Effector CD4-positive, alpha-beta T cell (primary cell): ENCODE results near the gene INSR.
A peak's percentile ranks its signal among the peaks of the same experiment; 100 is the strongest.

ENCODE experiments used
- DNase-seq: peaks from one replicate; pipeline ENCODE4 v3.0.0-alpha.2; 2020

INSR gene

GRCh38 chr19:7132054-7132453 is 162.2 kb downstream of the INSR start:
- no peak for DNase-seq

DNA sequence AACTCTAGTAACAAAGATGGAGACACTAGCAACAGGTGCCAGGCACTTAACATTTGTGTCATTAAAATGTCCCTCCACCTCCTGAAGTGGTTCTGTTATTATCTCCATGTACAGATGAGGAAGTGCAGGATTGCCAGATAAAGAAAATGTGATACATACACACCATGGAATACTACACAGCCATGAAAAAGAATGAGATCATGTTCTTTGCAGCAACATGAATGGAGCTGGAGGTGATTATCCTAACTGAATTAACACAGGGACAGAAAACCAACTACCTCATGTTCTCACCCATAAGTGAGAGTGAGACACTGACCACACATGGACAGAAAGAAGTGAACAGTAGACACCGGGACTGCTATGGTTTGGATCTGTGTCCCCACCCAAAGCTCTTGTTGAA is 164.2 kb downstream of the INSR start:
- DNase-seq = no peak

DNA sequence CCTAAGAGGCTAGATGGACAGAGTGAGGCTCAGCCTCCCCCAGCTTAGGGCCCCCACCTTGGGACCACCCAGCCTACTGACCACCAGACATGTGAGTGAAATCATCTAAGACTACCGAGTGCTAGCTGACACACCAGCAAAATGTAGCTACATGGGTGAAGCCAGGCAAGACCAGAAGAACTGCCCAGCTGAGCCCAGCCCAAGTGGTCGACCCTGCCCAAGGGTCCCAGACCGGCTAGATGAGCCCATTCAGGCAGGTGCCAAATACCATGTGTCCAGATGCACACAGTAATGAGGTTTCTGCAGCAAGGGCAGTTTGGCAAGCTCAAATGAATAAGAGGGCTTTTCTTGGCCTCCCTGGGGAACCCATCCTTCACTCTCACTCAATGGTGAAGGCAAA is 168.1 kb downstream of the INSR start:
- no peak for DNase-seq

DNA sequence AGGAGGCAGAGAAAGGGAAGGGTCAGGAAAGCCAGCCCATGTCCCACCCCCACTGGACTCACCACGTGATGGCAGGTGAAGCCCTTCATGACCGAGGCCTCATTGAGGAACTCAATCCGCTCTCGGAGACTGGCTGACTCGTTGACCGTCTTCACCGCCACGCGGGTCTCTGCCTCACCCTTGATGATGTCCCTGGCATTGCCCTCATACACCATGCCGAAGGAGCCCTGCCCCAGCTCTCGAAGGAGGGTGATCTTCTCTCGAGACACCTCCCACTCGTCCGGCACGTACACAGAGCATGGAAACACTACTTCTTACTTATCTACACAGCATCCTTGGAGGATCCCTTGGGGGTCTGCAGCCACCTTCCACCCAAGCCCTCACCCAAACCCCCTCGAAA is 169.0 kb downstream of the INSR start:
- no peak for DNase-seq

- no peak for DNase-seq
Observed at GRCh38 chr19:7124782-7125181, 169.4 kb downstream of the INSR start.

DNA sequence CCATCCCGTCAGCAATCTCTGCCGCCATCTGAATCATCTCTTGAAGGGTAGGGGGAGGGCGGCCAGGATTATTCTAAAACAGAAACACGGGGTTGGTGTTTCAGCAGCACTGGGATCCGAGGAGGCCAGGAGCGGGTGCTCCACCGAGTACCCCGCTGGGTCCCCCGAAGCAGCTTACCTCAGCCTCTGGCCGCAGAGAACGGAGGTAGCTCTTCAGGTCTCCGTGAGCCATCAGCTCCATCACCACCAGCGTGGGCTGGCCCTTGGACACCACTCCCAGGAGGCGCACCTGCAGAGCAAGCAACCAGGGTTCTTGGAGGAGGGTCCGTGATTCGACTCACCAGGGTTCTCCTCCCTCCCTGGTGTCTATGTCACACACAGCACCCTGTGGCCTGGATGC is 171.5 kb downstream of the INSR start:
- DNase-seq = no peak

GRCh38 chr19:7120499-7120898 is 173.7 kb downstream of the INSR start:
- DNase-seq = no peak

- no peak for DNase-seq
Observed at GRCh38 chr19:7119582-7119981, 174.6 kb downstream of the INSR start.

- no peak for DNase-seq
Observed at GRCh38 chr19:7117248-7117647, 177.0 kb downstream of the INSR start.

GRCh38 chr19:7115721-7116120 is 178.5 kb downstream of the INSR start:
- no peak for DNase-seq

- no peak for DNase-seq
Observed at GRCh38 chr19:7113233-7113632, 181.0 kb downstream of the INSR start.

GRCh38 chr19:7112675-7113074 is 181.5 kb downstream of the INSR start:
- no peak for DNase-seq

DNA sequence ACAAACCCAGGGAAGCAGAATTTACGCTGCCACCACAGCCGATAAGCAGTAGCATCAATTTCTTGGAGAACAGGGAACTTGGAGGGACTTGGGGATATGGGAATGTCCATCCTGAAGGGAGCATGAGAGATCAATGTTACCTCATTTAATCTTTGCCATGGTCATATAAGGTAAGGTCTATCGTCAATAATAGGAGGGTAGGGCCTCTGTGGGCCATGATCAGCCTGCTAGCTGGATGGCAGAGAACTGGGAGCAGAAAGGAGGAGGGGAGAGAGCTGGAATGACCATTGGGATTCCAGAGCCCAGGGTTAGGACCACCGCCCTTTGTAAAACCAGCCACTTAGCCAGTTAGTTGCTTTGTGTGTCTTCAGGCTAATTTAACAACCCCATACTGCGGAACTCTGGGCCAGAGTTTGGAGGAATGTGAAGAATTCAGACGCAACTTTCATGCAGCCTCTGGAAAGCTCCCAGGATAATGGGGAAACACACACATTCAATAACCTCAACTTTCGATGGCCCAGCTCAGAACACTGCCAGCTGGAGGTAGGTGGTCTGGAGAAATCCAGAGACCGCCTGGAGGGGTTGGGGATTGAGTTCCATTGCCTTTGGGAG is 184.4 kb downstream of the INSR start:
- DNase-seq = no peak

- DNase-seq = no peak
Observed at GRCh38 chr19:7106711-7107657, 187.2 kb downstream of the INSR start.

DNA sequence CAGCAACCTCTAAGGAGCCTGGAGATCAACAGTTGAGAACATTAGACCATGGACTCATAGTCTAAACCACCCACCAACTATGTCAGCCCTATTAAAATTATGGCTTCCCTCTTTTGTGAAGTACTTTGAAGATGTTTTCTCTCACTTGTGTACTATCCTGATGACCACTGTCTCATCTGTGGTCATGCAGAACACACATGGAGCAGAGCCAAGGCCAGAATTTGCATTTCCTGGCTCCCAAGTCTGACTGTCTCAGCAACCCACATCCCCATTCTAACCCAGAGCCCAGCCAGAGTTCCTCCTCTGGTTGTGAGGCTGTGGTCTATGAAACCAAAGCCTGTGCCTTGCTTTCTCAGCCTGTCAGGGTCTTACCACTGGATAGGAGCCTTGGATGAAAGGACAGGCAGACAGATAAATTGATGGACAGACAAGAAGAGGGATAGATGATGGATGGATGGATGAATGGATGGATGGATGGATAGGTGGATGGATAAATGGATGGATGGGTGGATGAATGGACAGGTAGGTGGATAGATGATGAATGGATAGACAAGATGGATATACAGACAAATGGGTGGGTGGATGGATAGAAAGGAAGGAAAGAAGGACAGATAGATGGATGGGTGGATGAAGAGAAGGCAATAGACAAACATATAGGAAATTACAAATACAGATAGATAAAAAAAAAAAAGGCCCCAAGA is 189.3 kb downstream of the INSR start:
- DNase-seq = no peak

DNA sequence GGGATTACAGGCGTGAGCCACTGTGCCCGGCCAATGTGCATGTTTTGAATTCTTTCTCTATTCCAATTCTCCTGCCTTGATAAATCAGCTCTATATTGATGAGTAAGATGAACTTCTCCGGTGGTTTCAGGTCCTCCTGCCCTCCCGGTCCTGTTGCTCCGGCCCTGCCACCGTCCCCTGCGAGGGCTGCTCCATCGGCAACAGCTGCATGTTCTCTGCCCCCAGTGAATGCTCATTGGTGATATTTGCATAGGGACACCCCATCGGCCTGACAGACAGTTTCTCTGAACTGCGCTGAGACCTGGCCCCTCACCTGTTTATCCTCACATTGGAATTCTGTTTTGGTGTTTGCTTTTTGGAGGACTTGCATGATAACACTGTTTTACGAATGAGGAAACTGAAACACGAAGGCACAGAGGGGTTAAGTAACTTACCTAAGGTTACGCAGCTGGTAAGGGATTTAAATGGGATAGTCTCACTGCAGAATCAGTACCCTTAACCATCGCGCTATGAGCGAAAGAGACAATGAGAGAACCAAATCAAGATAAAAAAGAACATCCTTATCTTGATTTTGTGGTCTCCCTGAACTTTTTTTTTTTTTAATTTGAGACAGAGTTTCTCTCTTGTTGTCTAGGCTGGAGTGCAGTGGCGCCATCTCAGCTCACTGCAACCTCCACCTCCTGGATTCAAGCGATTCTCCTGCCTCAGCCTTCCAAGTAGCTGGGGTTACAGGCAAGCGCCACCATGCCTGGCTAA is 192.5 kb downstream of the INSR start:
- no peak for DNase-seq

- DNase-seq = no peak
Observed at GRCh38 chr19:7099597-7099921, 194.7 kb downstream of the INSR start.

DNA sequence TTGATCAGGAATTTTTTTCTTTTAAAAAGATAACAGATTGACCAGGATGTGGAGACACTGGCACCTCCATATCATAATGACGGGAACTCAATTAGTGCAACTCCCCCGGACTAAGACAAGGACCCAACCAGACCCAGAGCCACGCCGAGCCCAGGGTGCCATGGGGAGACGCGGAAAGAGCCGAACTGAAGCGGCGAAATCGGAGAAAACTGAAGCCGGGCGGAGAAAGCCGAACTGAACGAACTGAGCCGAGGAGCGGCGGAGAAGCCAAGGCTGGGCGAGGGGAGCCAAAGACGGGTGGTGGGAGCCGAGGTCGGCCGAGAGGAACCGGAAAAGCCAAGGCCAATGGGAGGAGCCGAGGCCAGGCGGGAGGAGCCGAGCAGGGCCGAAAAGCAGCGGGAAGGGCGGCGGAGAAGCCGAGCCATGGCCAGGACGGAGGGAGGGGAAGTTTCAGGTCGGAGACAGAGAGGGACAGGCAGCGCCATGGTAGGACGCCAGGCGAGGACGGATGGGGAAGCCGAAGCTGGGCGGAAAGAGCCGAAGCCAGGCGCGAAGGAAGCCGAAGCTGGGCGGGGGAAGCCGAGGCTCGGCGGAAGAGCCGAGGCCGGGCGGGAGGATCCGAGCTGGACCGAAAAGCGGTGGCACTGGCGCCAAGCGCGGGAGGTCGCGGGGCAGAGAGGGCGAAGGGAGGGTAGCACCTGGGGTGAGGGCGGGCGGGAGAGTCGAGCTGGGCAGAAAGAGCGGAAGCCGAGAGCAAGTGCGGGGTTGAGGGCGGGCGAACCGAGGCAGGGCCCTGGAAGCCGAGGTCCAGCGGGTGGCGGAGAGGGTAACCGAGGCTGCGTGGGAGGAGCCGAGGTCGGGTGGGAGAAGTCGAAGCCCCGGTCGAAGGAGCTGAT is 195.3 kb downstream of the INSR start:
- DNase-seq = peak; percentile 82

DNA sequence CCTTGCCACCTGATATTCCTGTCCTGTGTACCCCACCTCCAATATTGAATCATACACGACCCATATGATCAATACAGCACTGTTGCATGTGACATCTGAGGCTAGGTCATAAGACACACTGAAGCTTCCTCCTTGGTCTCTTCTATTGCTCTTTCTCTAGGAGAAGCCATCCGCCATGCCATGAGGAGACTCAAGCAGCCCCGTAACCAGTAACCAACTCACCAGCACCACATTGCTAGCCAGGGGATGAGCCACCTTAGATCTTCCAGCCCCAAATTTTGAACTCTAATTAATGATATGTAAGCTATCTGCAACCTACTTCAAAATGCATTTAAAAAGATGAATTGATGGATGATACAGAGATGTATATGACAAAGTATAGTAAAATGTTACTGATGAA is 196.1 kb downstream of the INSR start:
- DNase-seq = no peak

DNA sequence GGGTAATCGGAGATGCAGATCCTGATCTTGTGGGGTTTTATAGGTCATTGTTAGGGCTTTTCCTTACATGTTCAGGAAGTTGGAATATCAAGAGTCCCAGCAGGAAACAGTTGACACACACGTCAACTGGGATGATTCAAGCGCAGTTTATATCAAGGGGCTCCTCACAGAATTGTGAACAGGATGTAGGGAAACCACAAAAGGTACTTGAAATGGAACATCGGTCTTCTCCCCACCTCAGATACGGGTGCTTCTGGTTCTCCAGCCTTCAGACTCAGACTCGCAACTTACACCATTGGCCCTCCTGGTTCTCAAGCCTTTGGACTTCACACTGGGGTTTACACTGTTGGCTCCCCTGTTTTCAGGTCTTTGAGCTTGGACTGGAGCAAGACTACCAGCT is 205.2 kb downstream of the INSR start:
- DNase-seq = no peak

- DNase-seq = no peak
Observed at GRCh38 chr19:7083076-7083956, 210.9 kb downstream of the INSR start.
